ENCODE data around the gene FBXO22. TPM values are rescaled to one million over a fixed set of nuclear protein-coding genes. Genes with fewer than 3 reads are reported as not detected.

Gene FBXO22
- total and polyA plus RNA-seq, 2 of the 13 experiments (the other 11 are each of a cell fraction or from before 2014, with no cell fraction given) = 45.7 to 112 TPM

- TF ChIP-seq ZNF879 (CRISPR knock-in tag; IDR thresholded peaks at IDR 0.05) = no peak
- no peak for TF ChIP-seq ZNF720 (CRISPR knock-in tag; IDR thresholded peaks at IDR 0.05)
- no peak for TF ChIP-seq ZNF282 (IDR thresholded peaks at IDR 0.05; ENCODE audit: partially characterized antibody)
- TF ChIP-seq SALL1 (CRISPR knock-in tag; IDR thresholded peaks at IDR 0.05) = peak; percentile 82
- TF ChIP-seq IKZF1 (IDR thresholded peaks at IDR 0.05) = no peak
- TF ChIP-seq PATZ1 (CRISPR knock-in tag; IDR thresholded peaks at IDR 0.05) = no peak
- TF ChIP-seq NR3C1 (CRISPR knock-in tag; IDR thresholded peaks at IDR 0.05) = no peak
- TF ChIP-seq BATF2 (CRISPR knock-in tag; IDR thresholded peaks at IDR 0.05) = no peak; the same call in 1 of the 2 replicates
- peak; percentile 76; the same call in 1 of the 2 replicates for TF ChIP-seq ZNF367 (CRISPR knock-in tag; IDR thresholded peaks at IDR 0.05; ENCODE audit: borderline replicate concordance)
- peak; percentile 73 for TF ChIP-seq FOXA3 (CRISPR knock-in tag; IDR thresholded peaks at IDR 0.05)
- 0 out of 2 replicates have a peak, but pooled peaks have one; percentile 38 for TF ChIP-seq NFE2L1 (CRISPR knock-in tag; IDR thresholded peaks at IDR 0.05; ENCODE audit: borderline replicate concordance)
- no peak for TF ChIP-seq HNF4G (IDR thresholded peaks at IDR 0.05; ENCODE audit: borderline replicate concordance, low read depth, low read length)
- no peak for TF ChIP-seq HNF4G (CRISPR knock-in tag; IDR thresholded peaks at IDR 0.05; ENCODE audit: borderline replicate concordance, low read depth)
- peak; percentile 73; the same call in 1 of the 2 replicates for TF ChIP-seq RXRA (CRISPR knock-in tag; IDR thresholded peaks at IDR 0.05)
- TF ChIP-seq ZNF891 (CRISPR knock-in tag; IDR thresholded peaks at IDR 0.05) = 0 out of 2 replicates have a peak, but pooled peaks have one; percentile 40
- no peak for TF ChIP-seq ZNF83 (CRISPR knock-in tag; IDR thresholded peaks at IDR 0.05; ENCODE audit: borderline replicate concordance)
- no peak for TF ChIP-seq ATF7 (IDR thresholded peaks at IDR 0.05)
- TF ChIP-seq ATF7 (CRISPR knock-in tag; IDR thresholded peaks at IDR 0.05) = no peak
- peak; percentile 57; the same call in 1 of the 2 replicates for TF ChIP-seq ZKSCAN8 (CRISPR knock-in tag; IDR thresholded peaks at IDR 0.05; ENCODE audit: borderline replicate concordance)
- no peak for TF ChIP-seq MAZ (IDR thresholded peaks at IDR 0.05; ENCODE audit: borderline replicate concordance, low read depth, low read length)
- TF ChIP-seq MAZ (CRISPR knock-in tag; IDR thresholded peaks at IDR 0.05; ENCODE audit: low read depth) = peak; percentile 79
- no peak; the same call in 1 of the 2 replicates for TF ChIP-seq ONECUT2 (CRISPR knock-in tag; IDR thresholded peaks at IDR 0.05)
- peak; percentile 80 for TF ChIP-seq RBM22 (optimal IDR thresholded peaks at IDR 0.05; ENCODE audit: low read length)
- TF ChIP-seq ZNF678 (CRISPR knock-in tag; IDR thresholded peaks at IDR 0.05) = peak; percentile 72; the same call in 1 of the 2 replicates
- TF ChIP-seq, protein P1, sequence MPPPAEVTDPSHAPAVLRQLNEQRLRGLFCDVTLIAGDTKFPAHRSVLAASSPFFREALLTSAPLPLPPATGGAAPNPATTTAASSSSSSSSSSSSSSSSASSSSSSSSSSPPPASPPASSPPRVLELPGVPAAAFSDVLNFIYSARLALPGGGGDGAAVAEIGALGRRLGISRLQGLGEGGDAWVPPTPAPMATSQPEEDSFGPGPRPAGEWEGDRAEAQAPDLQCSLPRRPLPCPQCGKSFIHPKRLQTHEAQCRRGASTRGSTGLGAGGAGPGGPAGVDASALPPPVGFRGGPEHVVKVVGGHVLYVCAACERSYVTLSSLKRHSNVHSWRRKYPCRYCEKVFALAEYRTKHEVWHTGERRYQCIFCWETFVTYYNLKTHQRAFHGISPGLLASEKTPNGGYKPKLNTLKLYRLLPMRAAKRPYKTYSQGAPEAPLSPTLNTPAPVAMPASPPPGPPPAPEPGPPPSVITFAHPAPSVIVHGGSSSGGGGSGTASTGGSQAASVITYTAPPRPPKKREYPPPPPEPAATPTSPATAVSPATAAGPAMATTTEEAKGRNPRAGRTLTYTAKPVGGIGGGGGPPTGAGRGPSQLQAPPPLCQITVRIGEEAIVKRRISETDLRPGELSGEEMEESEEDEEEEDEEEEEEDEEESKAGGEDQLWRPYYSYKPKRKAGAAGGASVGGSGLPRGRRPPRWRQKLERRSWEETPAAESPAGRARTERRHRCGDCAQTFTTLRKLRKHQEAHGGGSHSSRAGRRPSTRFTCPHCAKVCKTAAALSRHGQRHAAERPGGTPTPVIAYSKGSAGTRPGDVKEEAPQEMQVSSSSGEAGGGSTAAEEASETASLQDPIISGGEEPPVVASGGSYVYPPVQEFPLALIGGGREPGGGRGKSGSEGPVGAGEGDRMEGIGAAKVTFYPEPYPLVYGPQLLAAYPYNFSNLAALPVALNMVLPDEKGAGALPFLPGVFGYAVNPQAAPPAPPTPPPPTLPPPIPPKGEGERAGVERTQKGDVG (CRISPR knock-in tag; IDR thresholded peaks at IDR 0.05; ENCODE audit: borderline replicate concordance) = 0 out of 2 replicates have a peak, but pooled peaks have one; percentile 39
- TF ChIP-seq ZNF501 (CRISPR knock-in tag; IDR thresholded peaks at IDR 0.05) = peak; percentile 83
These were observed at the start of gene FBXO22 (continued) for GRCh38 chr15:75903331-75904239.

Data from HepG2 (cell line).